Activated T-helper 1 cell treated with anti-CD3 and anti-CD28 coated beads, Interleukin-2, amount 50 U/mL, for 16 hours (primary cell): ENCODE results near the gene RSPH9.

Experiments used
- DNase-seq, 2 donors: peaks; one replicate each; pipeline ENCODE4 v3.0.0-alpha.2; 2020; ENCODE audit warnings: low read depth in 1 of 2, low spot score in 1 of 2

RSPH9 gene, protein sequence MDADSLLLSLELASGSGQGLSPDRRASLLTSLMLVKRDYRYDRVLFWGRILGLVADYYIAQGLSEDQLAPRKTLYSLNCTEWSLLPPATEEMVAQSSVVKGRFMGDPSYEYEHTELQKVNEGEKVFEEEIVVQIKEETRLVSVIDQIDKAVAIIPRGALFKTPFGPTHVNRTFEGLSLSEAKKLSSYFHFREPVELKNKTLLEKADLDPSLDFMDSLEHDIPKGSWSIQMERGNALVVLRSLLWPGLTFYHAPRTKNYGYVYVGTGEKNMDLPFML

DNA sequence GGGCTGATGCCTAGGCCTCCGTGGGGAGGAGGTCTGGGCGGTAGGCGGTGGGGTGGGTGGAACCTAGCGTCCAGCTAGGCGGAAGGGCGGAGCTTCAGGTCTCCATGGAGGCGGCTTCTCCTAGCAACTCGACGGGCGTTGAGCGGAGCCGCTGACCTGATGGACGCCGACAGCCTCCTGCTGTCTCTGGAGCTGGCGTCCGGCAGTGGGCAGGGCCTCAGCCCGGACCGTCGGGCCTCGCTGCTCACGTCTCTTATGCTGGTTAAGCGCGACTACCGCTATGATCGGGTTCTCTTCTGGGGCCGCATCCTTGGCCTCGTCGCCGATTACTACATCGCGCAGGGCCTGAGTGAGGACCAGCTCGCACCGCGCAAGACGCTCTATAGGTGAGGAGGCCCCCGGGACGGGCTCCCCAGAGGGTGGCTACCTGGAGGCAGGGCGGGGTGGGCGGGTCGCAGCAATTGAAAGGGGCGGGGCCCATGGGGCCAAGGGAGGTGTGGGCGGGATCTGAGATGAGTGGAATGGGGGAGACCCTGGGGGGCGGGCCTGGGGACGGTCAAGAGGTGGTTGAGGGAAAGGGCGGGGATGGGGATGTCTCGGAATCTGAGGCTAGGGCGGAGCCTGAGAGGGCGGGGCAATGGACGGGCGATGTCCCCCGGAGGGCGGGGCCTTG is at the start of gene RSPH9:
Gene RSPH9 (plus strand): TSS at position 97 of the 673 bp plus-strand sequence. CDS start 63 bp downstream, at position 160.
- peak; percentile 18 to 50 for DNase-seq

GRCh38 chr6:43600595-43600994 is 44.2 kb upstream of the RSPH9 start:
- DNase-seq: no peak

DNA sequence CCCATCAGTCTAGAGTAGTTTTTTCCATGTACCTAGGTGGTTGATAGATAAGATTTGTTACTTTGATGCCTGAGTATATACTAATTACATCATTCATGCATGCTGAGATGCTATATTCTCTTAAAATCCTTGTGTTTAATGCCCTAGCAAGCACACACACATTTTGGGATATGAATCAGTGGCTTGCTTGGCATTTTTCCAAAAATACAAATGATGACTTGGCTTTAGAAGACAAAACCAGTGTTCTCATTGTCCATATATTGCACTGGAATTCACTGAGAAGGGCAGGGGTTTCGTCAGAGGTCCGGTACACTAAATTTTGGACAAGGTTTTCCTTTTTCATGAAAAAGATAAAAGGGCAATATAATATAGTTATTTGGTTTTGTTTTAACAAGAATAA is 40.7 kb upstream of the RSPH9 start:
- no peak for DNase-seq

GRCh38 chr6:43606019-43606418 is 38.8 kb upstream of the RSPH9 start:
- DNase-seq: no peak

DNA sequence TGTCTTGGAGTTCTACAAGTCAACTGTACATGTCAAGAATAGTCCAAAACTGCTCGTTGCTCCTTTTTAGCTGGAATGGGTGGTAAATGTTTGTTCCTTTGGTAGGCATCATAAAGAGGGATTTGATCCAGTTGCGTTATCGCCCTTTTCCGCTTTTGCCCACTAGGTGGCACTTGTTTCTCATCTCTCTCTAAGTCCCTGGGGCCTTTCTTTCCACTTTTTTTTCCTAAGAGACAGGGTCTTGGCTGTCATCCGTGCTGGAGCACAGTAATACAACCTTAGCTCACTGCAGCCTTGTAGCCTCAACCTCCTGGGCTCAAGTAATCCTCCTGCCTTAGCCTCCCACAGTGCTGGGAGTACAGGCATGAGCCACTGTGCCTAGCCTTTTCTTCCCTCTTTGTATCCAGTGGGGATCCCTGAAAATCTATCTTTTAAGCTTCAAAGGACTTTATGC is 36.5 kb upstream of the RSPH9 start:
- peak; percentile 20 to 30 for DNase-seq

DNA sequence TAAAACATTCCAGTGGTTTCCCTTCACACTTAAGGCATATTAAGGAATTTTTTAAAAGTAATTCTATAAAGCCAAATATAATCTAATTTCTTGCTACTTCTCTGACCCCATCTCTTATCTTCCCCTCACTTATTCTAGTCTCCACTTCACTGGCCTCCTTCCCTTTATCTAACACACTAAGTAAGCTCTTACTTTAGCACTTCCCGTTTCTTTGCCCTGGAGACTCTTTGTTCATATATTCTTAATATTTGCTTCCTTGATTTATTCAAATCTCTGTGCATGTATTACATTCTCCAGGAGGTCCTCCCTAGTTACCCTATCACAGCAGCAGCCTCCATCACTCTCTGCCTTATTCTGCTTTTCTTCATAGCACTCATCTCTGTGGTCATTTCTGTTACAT is 36.0 kb upstream of the RSPH9 start:
- no peak for DNase-seq

GRCh38 chr6:43609402-43609801 is 35.4 kb upstream of the RSPH9 start:
- DNase-seq: no peak

DNA sequence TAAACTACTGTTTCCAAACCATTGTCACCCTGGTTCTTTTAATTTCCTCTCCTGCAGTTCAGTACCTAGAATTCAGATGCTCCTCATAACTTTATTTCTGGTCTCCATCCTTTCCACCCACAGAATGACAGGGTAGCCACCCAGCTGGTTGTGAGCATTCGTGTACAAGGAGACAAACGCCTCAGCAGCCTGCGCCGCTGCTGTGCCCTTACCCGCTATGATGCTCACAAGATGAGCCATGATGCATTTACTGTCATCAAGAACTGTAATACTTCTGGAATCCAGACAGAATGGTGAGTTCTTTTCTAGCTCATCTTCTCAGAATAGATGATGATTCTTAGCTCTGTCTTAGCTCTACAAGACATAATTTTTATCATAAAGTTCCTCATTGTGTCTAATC is 34.4 kb upstream of the RSPH9 start:
- DNase-seq: no peak

DNA sequence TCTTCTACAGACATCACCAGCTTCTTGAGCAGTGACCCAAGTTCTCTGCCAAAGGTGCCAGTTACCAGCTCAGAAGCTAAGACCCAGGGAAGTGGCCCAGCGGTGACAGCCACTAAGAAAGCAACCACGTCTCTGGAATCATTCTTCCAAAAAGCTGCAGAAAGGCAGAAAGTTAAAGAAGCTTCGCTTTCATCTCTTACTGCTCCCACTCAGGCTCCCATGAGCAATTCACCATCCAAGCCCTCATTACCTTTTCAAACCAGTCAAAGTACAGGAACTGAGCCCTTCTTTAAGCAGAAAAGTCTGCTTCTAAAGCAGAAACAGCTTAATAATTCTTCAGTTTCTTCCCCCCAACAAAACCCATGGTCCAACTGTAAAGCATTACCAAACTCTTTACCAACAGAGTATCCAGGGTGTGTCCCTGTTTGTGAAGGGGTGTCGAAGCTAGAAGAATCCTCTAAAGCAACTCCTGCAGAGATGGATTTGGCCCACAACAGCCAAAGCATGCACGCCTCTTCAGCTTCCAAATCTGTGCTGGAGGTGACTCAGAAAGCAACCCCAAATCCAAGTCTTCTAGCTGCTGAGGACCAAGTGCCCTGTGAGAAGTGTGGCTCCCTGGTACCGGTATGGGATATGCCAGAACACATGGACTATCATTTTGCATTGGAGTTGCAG is 31.0 kb upstream of the RSPH9 start:
- no peak for DNase-seq

- DNase-seq: no peak
These were observed 30.5 kb upstream of the RSPH9 start for GRCh38 chr6:43614396-43614730.

- DNase-seq: no peak
These were observed 27.9 kb upstream of the RSPH9 start for GRCh38 chr6:43616725-43617472.

- no peak for DNase-seq
These were observed 23.6 kb upstream of the RSPH9 start for GRCh38 chr6:43621078-43621835.

DNA sequence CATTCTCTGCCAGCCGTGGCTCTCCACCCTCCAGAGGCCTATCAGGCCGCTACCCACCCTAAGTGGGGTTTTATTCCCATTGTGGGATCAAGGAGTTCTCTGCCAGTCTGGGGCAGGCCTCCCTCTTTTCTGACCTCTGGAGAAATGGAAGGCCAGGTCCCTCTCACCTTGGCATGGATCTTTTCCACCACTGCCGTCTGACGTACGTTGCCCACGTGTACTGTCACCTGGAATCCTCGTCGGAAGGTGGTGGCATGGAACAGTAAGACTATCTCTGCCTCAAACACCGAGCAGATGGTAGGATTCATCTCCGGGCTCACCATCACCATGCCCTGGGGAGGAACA is 23.0 kb upstream of the RSPH9 start:
- DNase-seq: no peak

- DNase-seq: no peak
These were observed 22.3 kb upstream of the RSPH9 start for GRCh38 chr6:43622541-43622940.

DNA sequence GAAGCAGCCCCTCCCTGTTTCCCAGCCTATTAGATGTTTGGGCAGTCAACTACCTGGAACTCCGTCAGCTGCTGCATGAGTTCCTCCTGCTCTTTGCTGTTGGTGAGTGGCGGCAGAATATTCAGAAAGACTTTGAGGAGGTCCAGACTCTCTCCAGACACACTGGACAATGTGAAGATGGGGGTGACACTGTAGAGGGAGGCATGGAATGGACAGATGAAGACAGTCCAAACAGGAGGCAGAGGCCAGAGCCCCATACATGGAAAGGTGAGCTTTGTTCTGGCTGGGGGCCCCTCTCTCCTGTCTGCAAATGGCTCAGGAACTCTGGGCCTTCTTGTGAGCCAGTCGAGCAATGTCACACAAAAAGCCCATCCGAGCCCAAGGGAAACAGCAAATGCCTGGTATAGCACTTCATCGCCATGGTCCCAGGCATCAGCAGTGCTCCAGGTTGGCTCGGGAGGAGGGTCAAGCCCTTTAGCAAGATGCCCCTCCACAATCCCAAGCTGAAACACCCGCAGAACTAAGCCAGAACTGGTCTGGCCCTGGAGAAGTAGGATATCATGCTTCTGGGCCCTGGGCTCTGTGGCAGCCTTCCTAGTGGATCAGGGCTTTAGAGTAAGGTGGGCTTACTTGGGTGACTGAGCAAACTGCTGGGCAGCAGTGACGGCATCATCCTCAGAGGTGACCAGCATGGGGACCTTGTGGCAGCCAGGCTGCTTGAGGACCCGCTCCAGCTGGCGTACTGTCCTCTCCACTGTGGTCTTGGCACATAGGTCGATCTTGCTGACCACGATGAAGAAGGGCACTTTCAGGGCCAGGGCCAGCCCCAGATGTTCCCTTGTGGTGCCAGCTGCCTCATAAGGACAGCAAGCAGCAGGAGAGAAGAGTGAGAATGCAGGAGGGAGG is 20.7 kb upstream of the RSPH9 start:
- DNase-seq: no peak

- no peak for DNase-seq
These were observed 20.0 kb upstream of the RSPH9 start for GRCh38 chr6:43624786-43625288.

GRCh38 chr6:43625393-43625992 is 19.3 kb upstream of the RSPH9 start:
- DNase-seq: no peak

- DNase-seq: no peak
These were observed 17.6 kb upstream of the RSPH9 start for GRCh38 chr6:43627008-43627825.
